ENCODE results near the gene FAT1.
"Not testable (repeated sequence)": the region's sequence is repeated elsewhere in the genome, so short reads cannot be mapped to it uniquely, and the experiment has no call there.

FAT1 gene

DNA sequence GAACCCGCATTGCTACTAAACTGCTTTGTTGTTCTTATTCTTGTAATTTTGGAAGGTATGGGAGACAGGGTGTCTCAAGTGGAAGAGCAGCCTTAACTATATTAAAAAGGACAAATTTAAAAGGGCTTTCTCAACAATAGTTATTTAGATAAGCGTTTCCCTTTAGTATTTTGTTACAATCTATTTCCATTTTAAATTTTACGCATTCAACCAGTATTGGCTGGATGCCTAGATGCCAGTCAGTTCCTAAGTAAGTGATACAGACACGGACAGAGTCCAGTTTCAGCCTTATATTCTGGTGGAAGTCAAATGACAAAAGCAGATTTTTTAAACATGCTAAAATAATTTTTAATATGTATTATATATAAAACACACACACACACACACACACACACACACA lies 28.3 kb downstream of the FAT1 start:
- no peak for DNase-seq

DNA sequence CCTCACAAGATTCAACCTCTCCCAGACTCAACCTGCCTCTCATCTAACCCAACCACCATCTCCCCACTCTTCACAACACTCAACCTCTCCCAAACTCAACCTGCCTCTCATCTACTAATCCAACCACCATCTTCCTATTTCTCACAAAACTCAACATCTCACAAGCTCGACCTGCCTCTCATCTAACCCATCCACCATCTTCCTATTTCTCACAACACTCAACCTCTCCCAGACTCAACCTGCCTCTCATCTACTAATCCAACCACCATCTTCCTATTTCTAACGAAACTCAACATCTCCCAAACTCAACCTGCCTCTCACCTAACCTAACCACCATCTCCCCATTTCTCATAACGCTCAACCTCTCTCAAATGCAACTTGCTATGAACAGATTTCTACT lies 29.8 kb downstream of the FAT1 start:
- DNase-seq, result no peak

DNA sequence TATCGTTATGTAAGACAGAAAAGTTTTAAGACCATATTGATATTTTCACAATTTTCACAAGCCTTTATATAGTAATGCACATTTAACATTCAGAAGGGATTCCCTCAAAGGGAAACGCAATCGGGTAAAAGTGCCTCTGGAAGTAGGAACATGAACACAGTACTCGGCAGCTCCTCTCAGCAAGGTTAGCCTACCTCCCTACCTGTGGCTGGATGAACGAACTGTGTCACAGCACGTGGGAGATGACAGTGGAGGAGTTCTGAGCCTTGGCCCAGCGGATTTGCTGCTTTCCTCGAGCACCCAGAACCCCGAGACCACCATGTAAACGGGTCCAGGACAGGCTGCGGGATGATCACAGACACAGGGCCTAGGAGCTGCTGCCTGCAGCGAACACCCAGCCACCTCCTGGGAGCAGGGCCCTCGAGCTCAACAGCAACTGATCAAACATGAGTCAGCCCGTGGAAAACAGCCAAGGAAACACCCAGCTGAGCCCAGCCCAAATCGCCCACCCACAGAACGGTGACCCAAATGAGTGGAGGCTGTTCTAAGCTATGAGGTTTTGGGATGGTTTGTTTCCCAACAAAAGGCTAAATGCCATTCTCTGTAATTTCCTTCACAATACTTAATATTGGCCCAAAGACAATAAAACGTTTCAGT lies 30.4 kb downstream of the FAT1 start:
- no peak for DNase-seq

DNA sequence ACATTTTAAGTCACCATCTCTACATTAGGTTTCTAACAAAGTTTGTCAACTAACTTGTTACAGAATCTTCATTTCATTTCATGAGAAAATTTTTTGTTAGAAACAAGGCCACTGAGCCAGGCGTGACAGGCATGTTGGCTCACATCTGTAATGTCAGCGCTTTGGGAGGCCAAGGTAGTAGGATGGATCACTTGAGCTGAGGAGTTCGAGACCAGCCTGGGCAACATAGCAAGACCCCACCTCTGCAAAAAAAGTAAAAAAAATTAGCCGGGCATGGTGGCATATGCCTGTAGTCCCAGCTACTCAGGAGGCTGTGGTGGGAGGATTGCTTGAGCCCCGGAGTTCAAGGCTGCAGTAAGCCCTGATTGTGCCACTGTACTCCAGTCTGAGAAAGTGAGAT lies 32.3 kb downstream of the FAT1 start:
- DNase-seq, result no peak

DNA sequence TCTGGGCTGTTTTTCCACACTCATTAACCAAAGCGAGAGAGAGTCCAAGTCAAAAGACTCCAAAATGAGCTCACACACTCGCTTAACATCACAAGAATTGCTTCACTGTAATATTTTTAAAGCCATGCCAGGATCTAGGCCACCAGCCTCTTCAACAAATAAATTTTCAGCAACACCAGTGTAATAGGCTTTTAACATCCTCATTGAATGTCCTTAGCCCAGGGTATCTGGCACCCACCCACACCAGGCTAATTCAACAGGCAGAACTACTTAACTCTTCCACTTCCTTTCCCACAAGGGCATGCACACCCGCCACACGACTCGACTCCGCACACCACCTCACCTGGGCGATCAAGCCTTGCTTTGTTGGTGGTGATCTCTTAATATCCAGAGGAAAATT lies 34.2 kb downstream of the FAT1 start:
- DNase-seq, result no peak

DNA sequence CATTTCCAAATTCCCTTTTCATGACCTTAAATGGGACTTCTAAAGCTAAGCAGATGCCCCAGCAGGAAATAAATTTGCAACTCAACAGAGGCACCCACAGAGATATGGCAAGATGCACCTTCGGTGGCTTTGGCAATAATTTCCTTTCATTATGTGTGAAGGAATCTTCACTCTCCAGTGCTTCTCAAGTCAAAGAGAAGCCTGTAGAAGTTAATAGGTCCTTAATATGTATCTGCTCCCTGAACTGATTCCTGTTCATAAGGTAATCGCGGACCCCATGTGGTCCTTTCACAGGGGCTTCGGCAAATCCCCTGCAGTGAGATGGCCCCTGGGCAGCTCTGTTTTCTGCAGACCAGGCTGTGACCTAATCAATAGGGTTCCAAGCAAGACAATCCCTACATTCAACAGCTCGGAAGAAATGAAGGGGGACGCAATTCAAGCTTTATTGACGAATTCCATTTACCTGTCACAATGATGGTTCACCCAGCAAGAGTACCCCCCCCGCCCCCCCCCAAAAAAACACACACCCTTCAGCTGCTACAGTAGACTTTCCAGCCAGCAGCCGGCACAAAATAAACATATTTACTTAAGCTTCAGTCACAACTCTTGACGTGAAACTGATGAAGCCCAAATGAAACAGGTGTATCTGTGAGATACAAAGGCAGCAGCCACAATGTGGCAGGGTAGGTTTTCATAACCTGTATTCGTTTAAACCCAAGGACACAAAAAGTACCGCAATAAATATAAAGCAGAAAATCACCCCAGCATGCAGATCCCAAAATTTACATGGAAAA lies 35.3 kb downstream of the FAT1 start:
- no peak for DNase-seq

DNA sequence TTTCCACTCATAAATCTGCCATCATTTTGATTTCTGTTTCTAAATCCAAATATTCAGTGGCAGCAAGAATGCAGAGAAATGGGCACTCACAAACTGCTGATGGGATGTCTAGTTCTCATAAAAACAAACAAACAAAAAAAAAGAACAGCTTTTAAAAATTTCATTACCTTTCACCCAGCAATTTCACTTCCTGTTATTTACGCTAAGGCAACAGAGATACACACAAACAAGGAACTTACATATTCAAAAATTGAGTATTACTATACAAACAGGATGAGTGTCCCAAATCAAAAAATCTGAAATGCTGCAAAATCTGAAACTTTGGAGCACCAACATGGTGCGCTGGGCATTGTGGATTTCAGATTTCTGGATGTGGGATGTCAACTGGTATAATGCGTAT lies 36.4 kb downstream of the FAT1 start:
- no peak for DNase-seq

DNA sequence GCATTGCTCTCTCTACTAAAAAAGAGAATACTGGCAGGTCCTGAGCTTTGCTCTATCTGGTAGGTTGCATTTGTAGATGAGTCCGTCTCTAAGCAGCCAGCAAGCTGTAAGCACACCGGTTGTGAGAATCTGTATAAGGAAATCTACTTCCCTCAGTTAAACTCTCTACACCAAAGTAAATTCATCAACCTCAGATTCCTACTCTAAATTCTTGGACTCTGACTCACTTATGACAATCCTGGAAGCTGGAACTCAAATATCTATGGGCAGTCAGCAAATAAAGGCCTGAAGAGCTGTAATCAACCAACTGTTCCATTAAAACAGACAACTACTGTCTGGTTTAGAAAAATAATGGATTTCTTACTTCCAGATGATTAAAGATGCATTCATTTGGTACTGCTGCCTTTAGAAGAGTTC lies 37.9 kb downstream of the FAT1 start:
- no peak for DNase-seq

DNA sequence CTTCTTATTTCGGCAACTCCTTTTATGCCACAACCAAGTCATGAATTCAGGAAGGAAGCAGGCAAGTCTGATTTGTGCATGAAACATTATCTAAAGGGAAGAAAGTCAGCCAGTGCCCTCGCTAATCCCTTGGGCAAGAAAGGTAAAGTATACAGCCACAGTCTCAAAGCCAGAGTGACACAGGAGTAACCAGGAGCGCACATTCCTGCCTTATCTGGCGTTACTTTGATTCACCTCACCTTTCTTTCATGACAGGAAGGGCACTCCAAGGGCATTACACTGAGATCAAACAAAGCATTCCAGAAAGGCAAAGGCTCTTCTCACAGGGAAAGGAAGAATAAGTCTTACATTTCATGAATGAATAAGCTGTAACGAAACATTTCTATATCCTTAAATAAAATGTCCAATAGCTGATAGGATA lies 38.8 kb downstream of the FAT1 start:
- no peak for DNase-seq

DNA sequence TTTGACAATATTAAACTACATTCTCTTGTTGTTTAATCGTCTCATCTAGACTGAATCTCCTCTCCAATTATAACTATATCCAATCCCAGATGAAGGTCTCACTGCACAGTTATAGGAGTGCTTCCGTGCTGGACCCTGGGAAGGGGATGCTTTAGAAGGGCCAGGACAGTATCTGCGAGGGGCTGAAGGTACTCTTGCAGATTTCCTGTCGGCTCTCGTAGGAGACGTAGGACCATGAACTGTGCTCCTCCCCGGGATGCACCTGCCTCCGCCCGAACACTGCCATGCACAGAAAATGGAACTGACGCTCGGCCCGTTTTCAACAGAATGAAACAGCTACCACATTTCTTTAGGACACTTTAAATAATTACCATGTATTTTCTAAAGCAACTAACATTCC lies 39.4 kb downstream of the FAT1 start:
- no peak for DNase-seq

DNA sequence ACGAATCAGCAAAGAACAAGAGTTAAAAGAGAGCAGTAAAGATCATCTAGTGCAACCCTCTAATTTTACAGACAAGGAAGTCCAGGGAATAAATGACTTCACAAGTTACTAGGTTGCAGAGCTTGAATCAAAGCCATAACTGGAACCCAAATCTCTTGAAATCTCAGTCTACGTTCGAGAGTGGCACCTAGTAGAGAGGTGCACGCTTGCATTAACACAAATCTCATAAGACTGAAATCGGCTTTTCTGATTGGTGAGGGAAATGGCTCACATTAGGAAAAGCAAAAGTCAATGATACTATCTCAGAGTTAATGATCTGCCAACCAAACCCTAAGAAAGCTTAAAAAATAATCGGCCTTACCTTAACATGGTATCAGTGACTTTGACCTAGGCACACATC lies 43.0 kb downstream of the FAT1 start:
- no peak for DNase-seq

DNA sequence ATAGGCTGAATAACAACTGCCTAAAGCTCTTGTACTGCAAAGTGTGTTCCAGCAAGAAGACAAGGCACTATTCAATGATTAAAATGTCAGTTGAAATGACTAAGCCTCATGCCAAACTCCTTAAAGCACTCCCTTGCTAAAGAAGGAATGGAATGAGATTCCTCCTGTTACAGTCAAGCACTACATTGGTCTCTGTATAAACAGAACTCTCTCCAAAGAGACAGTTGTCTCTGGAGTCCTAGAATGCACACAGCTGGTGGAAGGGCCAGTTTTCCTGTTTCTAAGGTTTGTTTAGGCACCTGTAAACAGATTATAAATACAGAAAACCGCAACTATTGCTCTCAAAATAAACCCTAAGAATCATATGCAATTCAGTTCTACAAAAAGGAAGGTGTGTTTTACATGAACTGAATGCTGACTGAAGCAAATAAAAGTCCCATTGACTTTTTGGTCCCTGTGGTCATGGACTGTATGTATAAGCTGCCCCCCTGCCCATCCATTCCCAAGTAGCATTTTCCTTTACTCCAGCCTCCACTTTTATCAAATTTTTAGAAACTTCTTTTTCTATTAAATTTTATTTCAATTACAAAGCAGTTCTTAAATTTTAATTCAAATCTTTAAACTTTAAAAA lies 47.0 kb downstream of the FAT1 start:
- no peak for DNase-seq

DNA sequence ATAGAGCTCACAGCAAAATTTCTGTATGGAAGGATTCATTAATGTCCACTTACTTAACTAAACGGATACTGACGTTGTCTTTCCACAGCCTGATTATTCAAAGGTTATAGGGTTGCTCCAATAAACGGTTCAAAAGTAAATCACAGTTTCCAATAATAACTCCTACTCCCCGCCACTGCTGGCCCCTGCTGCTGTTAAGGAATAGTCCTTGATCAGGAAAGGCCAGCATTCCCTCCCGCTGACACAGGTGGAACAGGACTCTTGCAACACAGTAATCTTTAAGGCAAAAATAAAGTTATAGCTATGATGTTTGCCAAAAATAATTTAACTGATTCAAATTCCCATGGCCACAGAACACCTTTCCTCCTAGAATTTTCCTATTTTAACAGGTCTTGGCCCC lies 53.9 kb downstream of the FAT1 start:
- DNase-seq, result no peak

DNA sequence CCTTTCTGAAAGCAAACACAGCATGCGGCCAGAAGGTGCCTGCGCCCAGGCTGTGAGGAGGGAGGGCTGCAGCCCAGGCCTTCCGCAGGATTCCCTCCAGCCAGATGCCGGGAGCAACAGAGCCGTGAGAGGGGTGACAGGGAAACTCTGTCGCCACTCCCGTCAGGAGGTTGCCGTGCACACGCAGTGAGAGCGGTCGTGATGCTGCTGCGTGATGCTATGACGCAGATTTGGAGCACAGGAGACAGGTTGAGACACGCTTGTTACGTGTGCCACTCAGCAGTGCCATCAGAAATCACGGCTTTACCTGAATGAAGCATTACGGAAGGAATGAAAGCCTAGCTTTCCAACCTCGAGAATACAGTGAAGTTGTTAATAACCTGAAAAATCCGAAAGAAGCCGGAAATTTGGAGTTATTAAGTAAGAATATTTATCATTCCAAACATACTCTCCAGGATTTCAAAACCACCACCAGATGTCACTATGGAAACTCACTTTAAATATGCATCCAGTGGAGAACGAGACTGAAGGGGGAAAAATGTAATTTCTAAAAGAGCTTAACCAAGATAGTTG lies 54.4 kb downstream of the FAT1 start:
- DNase-seq, result no peak

DNA sequence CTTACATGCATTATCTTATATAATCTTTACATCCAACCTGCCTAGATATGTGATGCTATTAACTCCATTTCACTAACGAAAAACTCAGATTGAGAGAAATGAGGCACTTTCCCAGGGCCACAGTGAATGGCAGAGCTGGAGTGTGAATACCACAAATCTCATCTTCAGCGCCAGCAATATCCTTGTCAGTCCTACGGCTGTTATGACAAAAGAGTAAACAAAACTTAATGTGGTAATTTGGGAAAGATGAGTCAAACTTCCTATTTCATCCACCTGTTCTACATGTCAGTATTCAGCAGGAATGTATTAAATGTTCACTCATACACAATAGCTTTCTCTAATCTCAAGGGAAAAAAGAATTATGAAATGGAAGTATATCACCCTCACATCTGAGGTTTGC lies 56.9 kb downstream of the FAT1 start:
- DNase-seq, result no peak

DNA sequence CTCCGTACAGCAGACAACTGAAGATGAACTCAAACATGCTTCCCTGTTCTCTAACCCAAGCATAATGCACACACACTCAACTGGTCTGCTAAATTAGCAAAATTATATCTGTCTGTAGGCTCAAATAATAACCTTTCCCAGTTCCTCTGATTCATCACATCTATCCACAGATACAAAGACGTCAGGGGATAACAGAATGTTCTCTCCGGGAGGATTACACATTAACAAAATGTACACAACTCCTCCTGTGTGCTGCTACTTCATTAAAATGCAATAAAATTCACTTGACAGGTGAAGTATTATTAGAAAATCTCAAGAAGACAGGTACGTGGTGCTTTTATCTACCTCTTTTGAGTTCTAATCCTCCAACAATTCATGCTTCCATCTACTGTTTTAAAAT lies 57.4 kb downstream of the FAT1 start:
- no peak for DNase-seq

DNA sequence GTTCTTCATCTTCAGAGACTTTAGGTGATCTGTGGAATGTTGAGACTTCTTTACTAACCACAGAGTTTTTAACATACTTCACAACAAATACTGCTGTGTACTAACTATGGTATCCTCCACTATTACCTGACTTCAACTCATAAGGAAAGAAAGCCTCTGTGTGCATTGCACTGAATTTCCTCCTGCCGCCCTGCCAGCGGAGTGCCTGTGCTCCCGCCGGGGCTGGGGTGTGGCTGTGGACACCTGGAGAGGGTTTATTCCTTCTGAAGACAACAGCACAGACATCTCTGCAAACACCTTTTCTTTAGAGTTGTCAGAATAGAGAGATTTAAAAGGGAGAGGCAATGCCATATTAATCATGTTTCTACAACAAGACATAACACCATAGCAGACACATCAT lies 63.3 kb downstream of the FAT1 start:
- DNase-seq, result no peak

DNA sequence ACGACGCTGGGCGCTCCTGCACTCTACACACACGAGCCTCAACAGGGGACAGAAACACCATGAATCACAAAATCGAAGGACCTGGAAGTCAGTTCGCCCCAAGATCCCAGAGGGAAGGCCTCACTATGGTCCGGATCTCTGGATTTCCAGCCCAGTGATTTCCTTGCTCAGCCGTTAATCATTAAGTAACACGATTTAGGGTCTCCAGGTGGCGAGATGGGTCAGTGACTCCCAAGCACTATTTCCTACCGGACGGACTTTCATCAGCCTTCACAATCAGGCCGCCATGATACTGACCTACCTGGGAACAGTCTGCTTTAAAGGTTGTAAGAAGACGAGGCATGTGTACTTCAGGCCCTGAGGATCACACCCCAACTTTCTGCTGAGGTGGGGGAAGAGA lies 63.7 kb downstream of the FAT1 start:
- DNase-seq, result no peak

DNA sequence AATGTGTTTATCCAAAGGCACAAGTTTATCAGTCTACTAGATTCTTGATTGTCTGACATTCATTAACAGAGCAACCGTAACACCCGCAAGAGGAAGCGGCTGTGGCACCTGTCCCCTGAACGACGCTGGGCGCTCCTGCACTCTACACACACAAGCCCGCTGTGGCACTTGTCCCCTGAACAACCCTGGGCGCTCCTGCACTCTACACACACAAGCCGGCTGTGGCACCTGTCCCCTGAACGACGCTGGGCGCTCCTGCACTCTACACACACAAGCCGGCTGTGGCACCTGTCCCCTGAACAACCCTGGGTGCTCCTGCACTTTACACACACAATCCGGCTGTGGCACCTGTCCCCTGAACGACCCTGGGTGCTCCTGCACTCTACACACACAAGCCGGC lies 64.2 kb downstream of the FAT1 start:
- DNase-seq, result not testable (repeated sequence)

DNA sequence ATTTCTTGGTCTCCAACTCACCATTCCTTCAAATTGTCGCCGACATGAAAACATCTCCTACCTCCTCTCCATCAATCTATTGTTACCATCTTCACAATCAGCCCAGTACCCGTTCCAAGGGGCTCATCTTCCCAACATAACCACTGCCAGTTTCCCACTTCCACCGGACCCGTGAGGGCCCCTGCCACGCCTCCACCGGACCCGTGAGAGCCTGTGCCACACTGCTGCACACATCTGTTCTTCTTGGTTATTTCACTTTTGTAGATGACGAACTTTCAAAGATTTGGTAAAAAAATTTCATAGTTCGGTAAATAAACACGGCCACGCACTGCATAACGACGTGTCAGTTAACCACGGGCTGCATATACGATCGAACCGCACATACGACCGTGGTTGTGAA lies 65.0 kb downstream of the FAT1 start:
- no peak for DNase-seq

DNA sequence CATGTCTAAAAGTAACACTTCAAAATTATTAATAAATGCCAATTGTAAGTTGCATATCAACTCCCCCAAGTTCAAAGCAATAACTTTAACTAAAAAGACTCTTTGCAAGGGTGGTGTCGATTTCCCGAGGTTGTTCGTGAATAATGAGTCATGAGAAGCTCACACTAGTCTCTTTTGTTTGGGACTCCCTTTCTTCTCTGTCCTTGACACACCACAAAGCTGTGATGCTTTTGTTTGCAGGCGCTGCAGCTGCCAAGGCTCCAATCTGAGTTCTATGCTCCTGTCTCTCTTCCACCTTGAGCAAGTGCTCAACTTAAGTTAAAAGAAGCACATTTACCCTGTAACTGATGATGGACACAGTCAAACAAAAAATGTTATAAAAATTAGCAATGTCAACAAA lies 65.9 kb downstream of the FAT1 start:
- DNase-seq, result no peak

DNA sequence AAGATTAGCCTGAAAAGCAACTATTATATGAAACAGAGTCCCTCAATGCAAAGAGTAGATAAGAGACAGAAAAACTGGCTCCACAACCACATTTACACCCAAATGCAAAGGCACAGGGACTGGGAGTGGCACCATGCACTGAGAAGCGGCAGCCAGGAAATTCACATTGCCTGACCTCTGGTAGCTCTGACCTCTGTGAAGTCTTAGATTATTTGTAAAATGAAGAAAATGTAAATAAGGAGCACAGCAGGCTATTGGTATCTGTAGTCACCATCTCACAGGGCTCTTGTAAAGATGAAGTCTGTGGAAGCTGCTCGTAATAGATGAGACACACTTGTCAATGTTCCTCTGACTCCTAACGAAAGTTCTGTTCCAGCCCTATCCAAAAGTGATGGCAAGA lies 69.7 kb downstream of the FAT1 start:
- no peak for DNase-seq

DNA sequence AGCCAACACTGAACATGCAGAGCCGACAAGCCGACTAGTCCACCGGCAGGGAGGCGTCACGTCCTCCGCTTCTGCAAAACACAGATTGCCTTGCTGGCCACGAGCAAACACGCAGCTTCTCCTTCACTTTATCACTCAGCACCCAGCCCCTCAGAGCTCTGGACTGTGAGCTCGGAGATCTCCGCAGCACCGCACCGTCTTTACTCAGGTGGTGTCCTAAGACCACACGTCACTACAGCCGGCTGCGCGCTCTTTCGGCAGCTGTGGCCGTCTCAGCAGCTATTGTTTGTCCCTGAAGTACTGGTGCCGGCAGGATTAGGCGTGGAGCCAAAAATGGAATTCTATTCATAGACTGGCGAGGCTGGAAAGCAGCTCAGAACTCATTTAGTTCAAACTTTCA lies 72.0 kb downstream of the FAT1 start:
- DNase-seq, result no peak

DNA sequence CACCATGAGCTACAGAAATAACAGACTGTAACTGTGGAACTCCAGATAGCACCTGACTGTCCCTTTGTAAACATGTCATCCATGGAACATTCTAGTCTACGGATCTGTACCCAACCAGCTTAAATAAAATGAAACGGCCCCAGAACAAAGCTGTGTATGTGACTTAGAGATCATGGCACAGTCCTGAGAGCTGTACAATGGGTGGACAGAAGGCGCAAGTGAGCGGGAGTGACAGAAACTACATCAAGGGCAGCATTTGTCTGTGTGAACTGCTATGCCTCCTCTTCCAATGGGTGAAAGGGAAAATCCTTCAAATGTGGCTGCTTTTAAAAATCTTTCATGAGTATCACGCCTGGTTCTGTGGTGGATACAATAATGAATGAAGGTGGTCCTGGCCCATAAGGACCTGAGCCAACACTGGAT lies 72.5 kb downstream of the FAT1 start:
- no peak for DNase-seq
